Measurements from ENCODE around the gene FOXL3. TPM values are rescaled to one million over a fixed set of nuclear protein-coding genes. Genes with fewer than 3 reads are reported as not detected.

The FOXL3 gene
- total RNA-seq, 1 experiment from 2014 or later, result not detected

GRCh38 chr7:309586-310228, 19.7 kb downstream of the FOXL3 start:
- no peaks in the 10 kb centered on the region for H3K79me2 ChIP-seq (ENCODE audit: low read depth)
- BruUV-seq (replicated peaks), result no TSS peak
- intact Hi-C loops (cut with micrococcal nuclease; ENCODE audit: unreplicated experiment), result no loop called here
- no peaks in the 10 kb centered on the region for H3K36me3 ChIP-seq (ENCODE audit: low read depth)
- TF ChIP-seq EZH2 (IDR thresholded peaks at IDR 0.05; ENCODE audit: low read depth), result no peak
- no peak for TF ChIP-seq CTCF (conservative IDR thresholded peaks at IDR 0.05)
- H3K27me3 ChIP-seq (ENCODE audit: insufficient read depth, low read depth), result peaks cover 91% of the 10 kb centered on the region
- no peak for DNase-seq
- no peak overlapping the region for H3K4me2 ChIP-seq
- peaks cover 3% of the 10 kb centered on the region; the same call in 1 of the 2 replicates for H3K9me3 ChIP-seq (ENCODE audit: insufficient read depth, low read depth)
- H3K27ac ChIP-seq, result no peak overlapping the region
- H3K9me2 ChIP-seq (ENCODE audit: insufficient read depth), result no peaks in the 10 kb centered on the region
- no peaks in the 10 kb centered on the region for H4K20me1 ChIP-seq (ENCODE audit: insufficient read depth)
- no peak overlapping the region for H3K4me3 ChIP-seq
- no peaks in the 10 kb centered on the region for H3K4me1 ChIP-seq (replicated peaks; ENCODE audit: insufficient read depth)
- ChIA-PET CTCF (no interaction called here), POLR2A (ENCODE audit: unreplicated experiment) (no interaction called here)
- H3F3A ChIP-seq (ENCODE audit: insufficient read depth, low read depth), result no peaks in the 10 kb centered on the region
- H2AFZ ChIP-seq, result no peak overlapping the region

- no peaks in the 10 kb centered on the region for H3K4me1 ChIP-seq (replicated peaks; ENCODE audit: insufficient read depth)
- no peaks in the 10 kb centered on the region for H3K79me2 ChIP-seq (ENCODE audit: low read depth)
- no peak for TF ChIP-seq CTCF (conservative IDR thresholded peaks at IDR 0.05)
- no peak for TF ChIP-seq EZH2 (IDR thresholded peaks at IDR 0.05; ENCODE audit: low read depth)
- no peaks in the 10 kb centered on the region for H3F3A ChIP-seq (ENCODE audit: insufficient read depth, low read depth)
- H2AFZ ChIP-seq, result no peak overlapping the region
- DNase-seq, result no peak
- BruUV-seq (replicated peaks), result no TSS peak
- peaks cover 95% of the 10 kb centered on the region for H3K27me3 ChIP-seq (ENCODE audit: insufficient read depth, low read depth)
- no peak overlapping the region for H3K27ac ChIP-seq
- peaks cover 3% of the 10 kb centered on the region; the same call in 1 of the 2 replicates for H3K9me3 ChIP-seq (ENCODE audit: insufficient read depth, low read depth)
- POLR2A ChIA-PET (ENCODE audit: unreplicated experiment), result interaction anchor here (0.5 kb wide), 1 partner anchor 71 kb away, joined by 4 read pairs; no protein-coding TSS in a partner anchor
- H3K4me3 ChIP-seq, result no peak overlapping the region
- no peaks in the 10 kb centered on the region for H4K20me1 ChIP-seq (ENCODE audit: insufficient read depth)
- H3K4me2 ChIP-seq, result no peak overlapping the region
- no peaks in the 10 kb centered on the region for H3K36me3 ChIP-seq (ENCODE audit: low read depth)
- CTCF ChIA-PET, result no interaction called here
- H3K9me2 ChIP-seq (ENCODE audit: insufficient read depth), result no peaks in the 10 kb centered on the region
- intact Hi-C loops (cut with micrococcal nuclease; ENCODE audit: unreplicated experiment), result no loop called here
These were observed 21.2 kb downstream of the FOXL3 start for GRCh38 chr7:311131-311680.

- Histone ChIP-seq H3K79me2 (ENCODE audit: low read depth) (no peaks in the 10 kb centered on the region), H3K9me3 (ENCODE audit: insufficient read depth, low read depth) (peaks cover 3% of the 10 kb centered on the region; the same call in 1 of the 2 replicates), H4K20me1 (ENCODE audit: insufficient read depth) (no peaks in the 10 kb centered on the region), H3K4me2 (no peak overlapping the region), H3K36me3 (ENCODE audit: low read depth) (no peaks in the 10 kb centered on the region), H3K27me3 (ENCODE audit: insufficient read depth, low read depth) (peaks cover 99% of the 10 kb centered on the region), H3K4me1 (replicated peaks; ENCODE audit: insufficient read depth) (no peaks in the 10 kb centered on the region), H2AFZ (no peak overlapping the region), H3F3A (ENCODE audit: insufficient read depth, low read depth) (no peaks in the 10 kb centered on the region), H3K27ac (no peak overlapping the region), H3K4me3 (no peak overlapping the region), H3K9me2 (ENCODE audit: insufficient read depth) (no peaks in the 10 kb centered on the region)
- intact Hi-C loops (cut with micrococcal nuclease; ENCODE audit: unreplicated experiment), result no loop called here
- BruUV-seq (replicated peaks), result no TSS peak
- POLR2A ChIA-PET (ENCODE audit: unreplicated experiment), result interaction anchor here (0.5 kb wide), 1 partner anchor 72 kb away, joined by 4 read pairs; no protein-coding TSS in a partner anchor
- CTCF ChIA-PET, result no interaction called here
- DNase-seq, result no peak
- TF ChIP-seq CTCF (conservative IDR thresholded peaks at IDR 0.05) (no peak), EZH2 (IDR thresholded peaks at IDR 0.05; ENCODE audit: low read depth) (no peak)
These were observed 21.8 kb downstream of the FOXL3 start for GRCh38 chr7:311796-312195.

Measured in PC-9 (cell line).